GM12878 (cell line): ENCODE results near the gene HPSE. TPM values are rescaled to one million over a fixed set of nuclear protein-coding genes. Genes with fewer than 3 reads are reported as not detected.

ENCODE experiments used
- ATAC-seq: fragments of 200-7000 bp; cut with Tn5 transposase; 3 replicates; pipeline ENCODE4 v1.9.1; 2020; ENCODE audit warnings: mild to moderate bottlenecking, moderate library complexity
- BruUV-seq: library from RNA; stranded (reverse); fragments of 400-500 nt; replicated peaks from 2 replicates; lab custom pipeline; 2021; lab: Mats Ljungman, UMichigan
- CTCF ChIA-PET: fragments of 300-600 bp; sonication (Branson Sonifier 250); formaldehyde crosslinking; extraction: SDS; loops from one replicate; lab custom pipeline; 2021; ENCODE audit warnings: inconsistent platforms; lab: Yijun Ruan, JAX
- POLR2A ChIA-PET: fragments of 350-600 bp; formaldehyde crosslinking; extraction: SDS; loops from one replicate; lab custom pipeline; 2021; ENCODE audit warnings: inconsistent platforms; lab: Charles Lee
- RAD21 ChIA-PET: fragments of 300-600 bp; sonication (Branson Sonifier 250); formaldehyde crosslinking; loops from one replicate; lab custom pipeline; 2023; ENCODE audit warnings: antibody characterized with exemption; ENCODE audit not compliant: unreplicated experiment; lab: Charles Lee
- SMC1A ChIA-PET: fragments of 300-600 bp; sonication (Branson Sonifier 250); formaldehyde crosslinking; loops from one replicate; lab custom pipeline; 2023; ENCODE audit not compliant: unreplicated experiment, uncharacterized antibody; lab: Charles Lee
- DNase-seq: peaks from one replicate; pipeline ENCODE4 v3.0.0-alpha.2; 2011; ENCODE audit warnings: low read depth, low spot score
- FAIRE-seq: peaks from 3 replicates; lab custom pipeline; 2011; peaks lifted over from hg19 to GRCh38; lab: Jason Lieb, UNC
- H2AFZ ChIP-seq: 2 replicates; pipeline ENCODE4 v1.6.0; 2011; ENCODE audit warnings: low read depth, low read length, control low read depth; ENCODE audit not compliant: control insufficient read depth
- H3K27ac ChIP-seq: 2 replicates; pipeline ENCODE4 v1.5.1; 2011; ENCODE audit warnings: control low read depth; ENCODE audit not compliant: control insufficient read depth, insufficient read depth
- H3K27me3 ChIP-seq, 2 experiments: replicated peaks in 1 of 2; 2 replicates each; pipeline versions ENCODE4 v1.6.0 to v1.6.1; 2011; ENCODE audit warnings: low read length in 1 of 2; ENCODE audit not compliant: control insufficient read depth in 2 of 2, insufficient read depth in 2 of 2
- H3K36me3 ChIP-seq, 2 experiments: 2 replicates each; pipeline ENCODE4 v1.5.1; 2011; ENCODE audit warnings: low read length in 1 of 2; ENCODE audit not compliant: control insufficient read depth in 2 of 2, insufficient read depth in 2 of 2
- H3K4me1 ChIP-seq: 2 replicates; pipeline ENCODE4 v1.6.1; 2011; ENCODE audit warnings: mild to moderate bottlenecking, low read length, moderate library complexity, mixed read lengths; ENCODE audit not compliant: control insufficient read depth, insufficient read depth
- H3K4me2 ChIP-seq: 2 replicates; pipeline ENCODE4 v1.6.0; 2011; ENCODE audit warnings: control low read depth; ENCODE audit not compliant: control insufficient read depth, insufficient read depth
- H3K4me3 ChIP-seq: fragments of 200-600 bp; sonication (generic); 2 replicates; pipeline ENCODE4 v1.5.1; 2016
- H3K79me2 ChIP-seq: 2 replicates; pipeline ENCODE4 v1.6.0; 2011; ENCODE audit warnings: low read length; ENCODE audit not compliant: control insufficient read depth, insufficient read depth
- H3K9ac ChIP-seq: 2 replicates; pipeline ENCODE4 v1.8.0; 2011; ENCODE audit warnings: low read length, control low read depth, mixed read lengths; ENCODE audit not compliant: control insufficient read depth, insufficient read depth
- H3K9me3 ChIP-seq: replicated peaks from 3 replicates; pipeline ENCODE4 v1.5.1; 2011; ENCODE audit warnings: mild to moderate bottlenecking, low read length; ENCODE audit not compliant: control insufficient read depth, insufficient read depth
- H4K20me1 ChIP-seq: 2 replicates; pipeline ENCODE4 v1.6.0; 2011; ENCODE audit not compliant: control insufficient read depth, insufficient read depth
- ETV6 ChIP-seq, 2 experiments: fragments of 450-650 bp in 1 of 2; IDR thresholded peaks in 1 of 2; conservative IDR thresholded peaks in 1 of 2; 2 replicates each; pipeline ENCODE4 v1.6.1; 2014; ENCODE audit warnings: antibody characterized with exemption in 1 of 2, borderline replicate concordance in 1 of 2, low read depth in 1 of 2, mild to moderate bottlenecking in 1 of 2, moderate library complexity in 1 of 2
- IKZF2 ChIP-seq, 2 experiments: fragments of 450-650 bp; IDR thresholded peaks; 2 replicates each; pipeline ENCODE4 v1.6.1; 2017; ENCODE audit warnings: mild to moderate bottlenecking in 2 of 2, moderate library complexity in 2 of 2
- JUNB ChIP-seq: IDR thresholded peaks from 2 replicates; pipeline ENCODE4 v1.6.1; 2016; ENCODE audit warnings: antibody characterized with exemption, mild to moderate bottlenecking
- MTA2 ChIP-seq: fragments of 450-650 bp; IDR thresholded peaks from 2 replicates; pipeline ENCODE4 v1.6.1; 2016; ENCODE audit warnings: low read depth, mild to moderate bottlenecking, moderate library complexity
- NFIC ChIP-seq: IDR thresholded peaks from 2 replicates; pipeline ENCODE4 v1.6.1; 2012; ENCODE audit warnings: low read depth, mild to moderate bottlenecking, inconsistent platforms, low read length, moderate library complexity
- RAD21 ChIP-seq: IDR thresholded peaks from 2 replicates; pipeline ENCODE4 v1.6.1; 2011; ENCODE audit warnings: mild to moderate bottlenecking, low read depth, low read length, moderate library complexity; ENCODE audit not compliant: insufficient read depth
- RUNX3 ChIP-seq: IDR thresholded peaks from 2 replicates; pipeline ENCODE4 v1.6.1; 2012; ENCODE audit warnings: low read length, inconsistent platforms
- SMAD5 ChIP-seq: IDR thresholded peaks from 2 replicates; pipeline ENCODE4 v1.6.1; 2016; ENCODE audit warnings: antibody characterized with exemption, low read depth
- SRF ChIP-seq, 2 experiments: IDR thresholded peaks; 2 replicates each; pipeline ENCODE4 v1.6.1; 2011; ENCODE audit warnings: low read depth in 2 of 2, low read length in 2 of 2, mild to moderate bottlenecking in 1 of 2, moderate library complexity in 1 of 2
- WGBS: methylation state at CpG from one replicate; pipeline ENCODE4 v1.1.6; 2016; ENCODE audit warnings: low lambda C conversion rate; ENCODE audit not compliant: insufficient replicate concordance, insufficient coverage; ENCODE audit errors: missing lambda C conversion rate; 5-methylcytosine and 5-hydroxymethylcytosine counted together
- in situ Hi-C: fragments of 300-500 bp; cut with MboI; formaldehyde crosslinking; loops from 9 replicates; pipeline ENCODE4 v1.14.3; 2018; ENCODE audit warnings: mixed read lengths
- intact Hi-C: fragments of 100-400 bp; cut with micrococcal nuclease; formaldehyde crosslinking; loops from one replicate; pipeline ENCODE4 v1.14.2; 2022; ENCODE audit not compliant: unreplicated experiment
- polyA plus RNA-seq, 11 experiments: library from polyadenylated mRNA; depleted of rRNA in 4 of 11; unstranded in 6 of 11; stranded (reverse) in 5 of 11; fragments of >200 nt; fragmentation: Nextera tagmentation in 4 of 11; fragmentation: Illumina TruSeq in 1 of 11; extraction: Ambion mirVana in 4 of 11; extraction: Trizol in 1 of 11; gene quantifications; 1 replicate in 1 of 11; 2 replicates in 10 of 11; pipeline versions ENCODE4 v1.2.1 to v1.2.3, GENCODE V29; 2011 to 2016; ENCODE audit warnings: inconsistent platforms in 2 of 11, missing spikeins in 2 of 11, low read depth in 1 of 11
- total RNA-seq, 4 experiments: library from RNA; depleted of rRNA in 3 of 4; stranded (reverse); fragments of >200 nt in 3 of 4; fragmentation: Illumina TruSeq in 1 of 4; extraction: Trizol in 1 of 4; gene quantifications; 2 replicates each; pipeline versions ENCODE4 v1.2.1 to v1.2.3, GENCODE V29; 2013 to 2021
- TF ChIP-seq, protein P1 (sequence below), 3 experiments: IDR thresholded peaks in 2 of 3; conservative IDR thresholded peaks in 1 of 3; 2 replicates each; pipeline ENCODE4 v1.5.1; 2011; ENCODE audit warnings: low read depth in 3 of 3, low read length in 3 of 3, mild to moderate bottlenecking in 3 of 3, control low read depth in 2 of 3, moderate library complexity in 2 of 3, inconsistent platforms in 1 of 3, mixed read lengths in 1 of 3; ENCODE audit not compliant: control insufficient read depth in 2 of 3, insufficient read depth in 1 of 3; ENCODE audit errors: extremely low read depth in 1 of 3
- TF ChIP-seq, protein P2 (sequence below): fragments of 450-650 bp; IDR thresholded peaks from 2 replicates; pipeline ENCODE4 v1.6.1; 2017; ENCODE audit warnings: mild to moderate bottlenecking, moderate library complexity

HPSE gene
- total and polyA plus RNA-seq, 10 of the 15 experiments (the other 5 are each of a cell fraction or from before 2014, with no cell fraction given), result 0.16 to 0.89 (median 0.58) TPM

DNA sequence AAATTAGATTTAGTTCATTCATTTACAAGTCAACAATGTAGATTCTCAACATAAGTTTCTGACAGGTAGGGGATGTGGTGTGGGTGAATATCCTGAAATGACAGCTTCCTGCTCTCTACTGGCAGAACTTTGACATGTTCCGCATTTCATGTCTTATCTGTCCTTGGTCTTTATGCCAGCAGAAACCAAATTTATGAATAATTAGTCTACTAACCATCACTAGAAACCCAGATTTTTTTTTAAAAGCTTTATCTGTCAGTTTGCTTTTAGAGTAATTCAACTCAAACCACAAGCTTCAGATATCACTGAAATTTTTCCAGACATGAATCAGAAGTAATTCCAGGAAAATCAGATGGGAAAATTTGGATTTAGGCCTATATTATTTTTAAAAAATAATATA lies 68.0 kb downstream of the HPSE start:
- FAIRE-seq (no peak), ATAC-seq (peak; percentile 75), DNase-seq (no peak)
- BruUV-seq, result no TSS peak
- CTCF ChIA-PET, result interaction anchor here (0.8 to 5.9 kb wide), 17 partner anchors 9 to 221 kb away, joined by 3 to 80 read pairs (median 5); partner anchors contain the start of gene COQ2
- Histone ChIP-seq H3K9ac (no peak overlapping the region), H3K4me2 (no peak overlapping the region), H3K4me1 (peaks cover 18% of the 10 kb centered on the region), H3K27me3 (no peaks in the 10 kb centered on the region), H3K4me3 (no peak overlapping the region), H3K79me2 (no peaks in the 10 kb centered on the region), H2AFZ (no peak overlapping the region), H4K20me1 (no peaks in the 10 kb centered on the region), H3K27ac (0 out of 2 replicates have a peak overlapping the region, but pooled peaks have one; percentile 15), H3K36me3 (peaks cover 2 to 20% of the 10 kb centered on the region in 2 experiments), H3K9me3 (no peaks in the 10 kb centered on the region)
- intact Hi-C loops, result no loop called here
- RAD21 ChIA-PET, result interaction anchor here (0.7 to 5.6 kb wide), 10 partner anchors 15 to 212 kb away, joined by 3 to 54 read pairs (median 4); partner anchors contain the start of gene COQ2
- POLR2A ChIA-PET, result interaction anchor here (0.6 to 1.5 kb wide), 5 partner anchors 10 to 190 kb away, joined by 3 to 7 read pairs (median 4); no protein-coding TSS in a partner anchor
- in situ Hi-C loops, result no loop called here
- WGBS, result 30% methylated on average over 1 of the region's 1 CpG
- TF ChIP-seq, protein P1, sequence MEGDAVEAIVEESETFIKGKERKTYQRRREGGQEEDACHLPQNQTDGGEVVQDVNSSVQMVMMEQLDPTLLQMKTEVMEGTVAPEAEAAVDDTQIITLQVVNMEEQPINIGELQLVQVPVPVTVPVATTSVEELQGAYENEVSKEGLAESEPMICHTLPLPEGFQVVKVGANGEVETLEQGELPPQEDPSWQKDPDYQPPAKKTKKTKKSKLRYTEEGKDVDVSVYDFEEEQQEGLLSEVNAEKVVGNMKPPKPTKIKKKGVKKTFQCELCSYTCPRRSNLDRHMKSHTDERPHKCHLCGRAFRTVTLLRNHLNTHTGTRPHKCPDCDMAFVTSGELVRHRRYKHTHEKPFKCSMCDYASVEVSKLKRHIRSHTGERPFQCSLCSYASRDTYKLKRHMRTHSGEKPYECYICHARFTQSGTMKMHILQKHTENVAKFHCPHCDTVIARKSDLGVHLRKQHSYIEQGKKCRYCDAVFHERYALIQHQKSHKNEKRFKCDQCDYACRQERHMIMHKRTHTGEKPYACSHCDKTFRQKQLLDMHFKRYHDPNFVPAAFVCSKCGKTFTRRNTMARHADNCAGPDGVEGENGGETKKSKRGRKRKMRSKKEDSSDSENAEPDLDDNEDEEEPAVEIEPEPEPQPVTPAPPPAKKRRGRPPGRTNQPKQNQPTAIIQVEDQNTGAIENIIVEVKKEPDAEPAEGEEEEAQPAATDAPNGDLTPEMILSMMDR (IDR thresholded peaks at IDR 0.05 in 2 of 3, conservative IDR thresholded peaks at IDR 0.05 in 1 of 3; ENCODE audit: control insufficient read depth in 2 of 3, extremely low read depth in 1 of 3, insufficient read depth in 1 of 3, low read depth in 3 of 3, low read length in 3 of 3), result peak in 1 of 3 experiments; percentile 41; a peak in 2 of 6 replicates
- TF ChIP-seq MTA2, result 0 out of 2 replicates have a peak, but pooled peaks have one; percentile 36
- no peak for TF ChIP-seq SRF (IDR thresholded peaks at IDR 0.05; ENCODE audit: low read depth in 2 of 2, low read length in 2 of 2)
- TF ChIP-seq IKZF2 (IDR thresholded peaks at IDR 0.05), result peak; percentile 31 to 38; a peak in 2 of 4 replicates
- TF ChIP-seq, protein P2, sequence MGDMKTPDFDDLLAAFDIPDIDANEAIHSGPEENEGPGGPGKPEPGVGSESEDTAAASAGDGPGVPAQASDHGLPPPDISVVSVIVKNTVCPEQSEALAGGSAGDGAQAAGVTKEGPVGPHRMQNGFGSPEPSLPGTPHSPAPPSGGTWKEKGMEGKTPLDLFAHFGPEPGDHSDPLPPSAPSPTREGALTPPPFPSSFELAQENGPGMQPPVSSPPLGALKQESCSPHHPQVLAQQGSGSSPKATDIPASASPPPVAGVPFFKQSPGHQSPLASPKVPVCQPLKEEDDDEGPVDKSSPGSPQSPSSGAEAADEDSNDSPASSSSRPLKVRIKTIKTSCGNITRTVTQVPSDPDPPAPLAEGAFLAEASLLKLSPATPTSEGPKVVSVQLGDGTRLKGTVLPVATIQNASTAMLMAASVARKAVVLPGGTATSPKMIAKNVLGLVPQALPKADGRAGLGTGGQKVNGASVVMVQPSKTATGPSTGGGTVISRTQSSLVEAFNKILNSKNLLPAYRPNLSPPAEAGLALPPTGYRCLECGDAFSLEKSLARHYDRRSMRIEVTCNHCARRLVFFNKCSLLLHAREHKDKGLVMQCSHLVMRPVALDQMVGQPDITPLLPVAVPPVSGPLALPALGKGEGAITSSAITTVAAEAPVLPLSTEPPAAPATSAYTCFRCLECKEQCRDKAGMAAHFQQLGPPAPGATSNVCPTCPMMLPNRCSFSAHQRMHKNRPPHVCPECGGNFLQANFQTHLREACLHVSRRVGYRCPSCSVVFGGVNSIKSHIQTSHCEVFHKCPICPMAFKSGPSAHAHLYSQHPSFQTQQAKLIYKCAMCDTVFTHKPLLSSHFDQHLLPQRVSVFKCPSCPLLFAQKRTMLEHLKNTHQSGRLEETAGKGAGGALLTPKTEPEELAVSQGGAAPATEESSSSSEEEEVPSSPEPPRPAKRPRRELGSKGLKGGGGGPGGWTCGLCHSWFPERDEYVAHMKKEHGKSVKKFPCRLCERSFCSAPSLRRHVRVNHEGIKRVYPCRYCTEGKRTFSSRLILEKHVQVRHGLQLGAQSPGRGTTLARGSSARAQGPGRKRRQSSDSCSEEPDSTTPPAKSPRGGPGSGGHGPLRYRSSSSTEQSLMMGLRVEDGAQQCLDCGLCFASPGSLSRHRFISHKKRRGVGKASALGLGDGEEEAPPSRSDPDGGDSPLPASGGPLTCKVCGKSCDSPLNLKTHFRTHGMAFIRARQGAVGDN, result peak; percentile 28; the same call in 1 of the 2 replicates
- TF ChIP-seq RUNX3, result peak; percentile 44; the same call in 1 of the 2 replicates
- TF ChIP-seq ETV6 (conservative IDR thresholded peaks at IDR 0.05 in 1 of 2, IDR thresholded peaks at IDR 0.05 in 1 of 2; ENCODE audit: borderline replicate concordance in 1 of 2, low read depth in 1 of 2), result no peak
- TF ChIP-seq NFIC, result peak; percentile 27; the same call in 1 of the 2 replicates
- TF ChIP-seq SMAD5, result no peak
- TF ChIP-seq JUNB, result peak; percentile 51
- peak; percentile 21; the same call in 1 of the 2 replicates for TF ChIP-seq RAD21
- SMC1A ChIA-PET, result interaction anchor here (0.5 to 4.2 kb wide), 18 partner anchors 9 to 229 kb away, joined by 3 to 30 read pairs (median 6); partner anchors contain the start of gene PLAC8
